AG20443 (cell line): ENCODE results near the gene CALU.

Experiments
- DNase-seq: peaks from one replicate; pipeline ENCODE4 v3.0.0; 2012; ENCODE audit warnings: low spot score, mixed read lengths

The CALU gene

GRCh38 chr7:128725531-128725930 lies 13.6 kb upstream of the CALU start:
- DNase-seq: no peak

GRCh38 chr7:128726059-128726736 lies 13.0 kb upstream of the CALU start:
- no peak for DNase-seq

- DNase-seq: no peak
These were observed 12.5 kb upstream of the CALU start for GRCh38 chr7:128726737-128727072.

- no peak for DNase-seq
These were observed 11.9 kb upstream of the CALU start for GRCh38 chr7:128727239-128727638.

GRCh38 chr7:128728598-128728997 lies 10.6 kb upstream of the CALU start:
- DNase-seq: peak; percentile 31

- no peak for DNase-seq
These were observed 9.7 kb upstream of the CALU start for GRCh38 chr7:128729494-128729893.

GRCh38 chr7:128731184-128731583 lies 8.0 kb upstream of the CALU start:
- DNase-seq: no peak

GRCh38 chr7:128732521-128733277 lies 6.5 kb upstream of the CALU start:
- no peak for DNase-seq

- DNase-seq: no peak
These were observed 5.9 kb upstream of the CALU start for GRCh38 chr7:128733278-128733645.

GRCh38 chr7:128734890-128735289 lies 4.3 kb upstream of the CALU start:
- no peak for DNase-seq

GRCh38 chr7:128735436-128735835 lies 3.7 kb upstream of the CALU start:
- no peak for DNase-seq

GRCh38 chr7:128737441-128737840 lies 1.7 kb upstream of the CALU start:
- no peak for DNase-seq

- DNase-seq: peak; percentile 58
These were observed 1.2 kb upstream of the CALU start for GRCh38 chr7:128737867-128738385.

GRCh38 chr7:128738570-128739047 lies 550 bp upstream of the CALU start:
- no peak for DNase-seq

GRCh38 chr7:128739990-128740682 lies 977 bp downstream of the CALU start:
- no peak for DNase-seq

GRCh38 chr7:128740996-128741395 lies 1.8 kb downstream of the CALU start:
- DNase-seq: no peak

- no peak for DNase-seq
These were observed 2.3 kb downstream of the CALU start for GRCh38 chr7:128741491-128741890.

- DNase-seq: peak; percentile 61
These were observed 3.0 kb downstream of the CALU start for GRCh38 chr7:128742206-128742605.

GRCh38 chr7:128743112-128743772 lies 4.1 kb downstream of the CALU start:
- DNase-seq: no peak

- no peak for DNase-seq
These were observed 5.3 kb downstream of the CALU start for GRCh38 chr7:128744366-128744905.

- no peak for DNase-seq
These were observed 6.5 kb downstream of the CALU start for GRCh38 chr7:128745706-128746105.
